H1 (cell line): ENCODE measurements around the gene USH1C. TPM values are rescaled to one million over a fixed set of nuclear protein-coding genes. Genes with fewer than 3 reads are reported as not detected.

ENCODE experiments used
- CTCF ChIA-PET: fragments of 300-600 bp; sonication (Branson Sonifier 250); formaldehyde crosslinking; loops from one replicate; lab custom pipeline; 2021; ENCODE audit not compliant: partially characterized antibody; lab: Charles Lee
- POLR2A ChIA-PET: fragments of 300-600 bp; sonication (Branson Sonifier 250); formaldehyde crosslinking; loops from one replicate; lab custom pipeline; 2021; ENCODE audit warnings: inconsistent platforms; ENCODE audit not compliant: partially characterized antibody; lab: Charles Lee
- DNase-seq, 2 experiments: peaks; one replicate each; pipeline versions ENCODE4 v3.0.0 to v3.0.0-alpha.2; 2010 to 2022; ENCODE audit warnings: low spot score in 2 of 2, low read depth in 1 of 2, mixed read lengths in 1 of 2
- FAIRE-seq: peaks from 2 replicates; lab custom pipeline; 2011; peaks lifted over from hg19 to GRCh38; lab: Jason Lieb, UNC
- H2AFZ ChIP-seq: 2 replicates; pipeline ENCODE4 v1.8.1; 2012; ENCODE audit warnings: low read length, inconsistent platforms
- H2AK5ac ChIP-seq: 2 replicates; pipeline ENCODE4 v1.6.1; 2013; ENCODE audit warnings: low read depth, low read length
- H2BK120ac ChIP-seq: replicated peaks from 2 replicates; pipeline ENCODE3; 2013; ENCODE audit warnings: low read depth, low read length, inconsistent platforms
- H2BK12ac ChIP-seq: 2 replicates; pipeline ENCODE4 v1.6.1; 2013; ENCODE audit warnings: low read depth, low read length
- H2BK15ac ChIP-seq: 2 replicates; pipeline ENCODE4 v1.6.1; 2013; ENCODE audit warnings: low read length
- H2BK20ac ChIP-seq: 2 replicates; pipeline ENCODE4 v1.6.1; 2013; ENCODE audit warnings: low read length
- H2BK5ac ChIP-seq: 2 replicates; pipeline ENCODE4 v1.6.1; 2013; ENCODE audit warnings: low read depth, low read length
- H3K14ac ChIP-seq: 2 replicates; pipeline ENCODE4 v1.6.1; 2013; ENCODE audit warnings: inconsistent platforms; ENCODE audit not compliant: insufficient read length
- H3K18ac ChIP-seq: 2 replicates; pipeline ENCODE4 v1.6.1; 2013; ENCODE audit warnings: low read length; ENCODE audit errors: extremely low read depth
- H3K23ac ChIP-seq: 2 replicates; pipeline ENCODE4 v1.6.1; 2013; ENCODE audit warnings: inconsistent platforms; ENCODE audit not compliant: insufficient read length
- H3K23me2 ChIP-seq: 2 replicates; pipeline ENCODE4 v1.6.1; 2013; ENCODE audit warnings: low read depth, low read length
- H3K27ac ChIP-seq: 2 replicates; pipeline ENCODE4 v1.6.1; 2011; ENCODE audit warnings: low read depth, low read length, inconsistent platforms
- H3K27me3 ChIP-seq, 4 experiments: replicated peaks in 1 of 4; 1 replicate in 1 of 4; 2 replicates in 3 of 4; pipeline versions ENCODE4 v1.6.1 to v1.8.1; 2011 to 2013; ENCODE audit warnings: low read length in 3 of 4, mild to moderate bottlenecking in 3 of 4, inconsistent platforms in 2 of 4, mixed read lengths in 2 of 4, moderate library complexity in 1 of 4; ENCODE audit not compliant: control insufficient read depth in 3 of 4, insufficient read depth in 3 of 4; ENCODE audit errors: extremely low read depth in 1 of 4
- H3K36me3 ChIP-seq, 4 experiments: 2 replicates each; pipeline versions ENCODE4 v1.6.1 to v1.8.1; 2011 to 2013; ENCODE audit warnings: mild to moderate bottlenecking in 4 of 4, low read length in 3 of 4, moderate library complexity in 2 of 4, control low read depth in 1 of 4, inconsistent platforms in 1 of 4; ENCODE audit not compliant: insufficient read depth in 4 of 4, control insufficient read depth in 2 of 4
- H3K4ac ChIP-seq: replicated peaks from 2 replicates; pipeline ENCODE3; 2013; ENCODE audit warnings: low read length, low read depth, mixed read lengths, inconsistent platforms; ENCODE audit not compliant: insufficient read length
- H3K4me1 ChIP-seq, 4 experiments: replicated peaks in 1 of 4; 1 replicate in 1 of 4; 2 replicates in 3 of 4; pipeline versions ENCODE4 v1.6.1 to v1.8.1; 2011 to 2013; ENCODE audit warnings: low read length in 3 of 4, inconsistent platforms in 2 of 4, mixed read lengths in 1 of 4; ENCODE audit not compliant: insufficient read depth in 4 of 4, control insufficient read depth in 3 of 4
- H3K4me2 ChIP-seq, 2 experiments: 2 replicates each; pipeline versions ENCODE4 v1.6.1 to v1.8.1; 2011 to 2013; ENCODE audit warnings: low read depth in 2 of 2, low read length in 2 of 2, control low read depth in 1 of 2, inconsistent platforms in 1 of 2, mild to moderate bottlenecking in 1 of 2; ENCODE audit not compliant: insufficient read depth in 1 of 2
- H3K4me3 ChIP-seq, 4 experiments: fragments of 200-600, 300-600 bp in 1 of 4; sonication (generic), shearing (Covaris generic), sonication (Bioruptor Twin) in 1 of 4; 2 replicates each; pipeline versions ENCODE4 v1.5.1 to v1.8.1; 2011 to 2016; ENCODE audit warnings: low read length in 4 of 4, low read depth in 3 of 4, control low read depth in 2 of 4, inconsistent platforms in 2 of 4, mild to moderate bottlenecking in 2 of 4, mixed read lengths in 1 of 4, moderate library complexity in 1 of 4; ENCODE audit not compliant: insufficient read depth in 2 of 4; ENCODE audit errors: extremely low read depth in 1 of 4
- H3K56ac ChIP-seq: replicated peaks from 2 replicates; pipeline ENCODE3; 2013; ENCODE audit warnings: low read depth, mild to moderate bottlenecking, mixed read lengths, low read length, inconsistent platforms; ENCODE audit not compliant: insufficient read length
- H3K79me1 ChIP-seq: 2 replicates; pipeline ENCODE4 v1.6.1; 2013; ENCODE audit warnings: low read depth, low read length, control low read depth
- H3K79me2 ChIP-seq, 2 experiments: 2 replicates each; pipeline versions ENCODE4 v1.6.1 to v1.8.1; 2012 to 2013; ENCODE audit warnings: low read length in 2 of 2, mild to moderate bottlenecking in 2 of 2, inconsistent platforms in 1 of 2; ENCODE audit not compliant: insufficient read depth in 2 of 2, control insufficient read depth in 1 of 2
- H3K9ac ChIP-seq, 4 experiments: replicated peaks in 1 of 4; 1 replicate in 1 of 4; 2 replicates in 3 of 4; pipeline versions ENCODE4 v1.6.1 to v1.8.1; 2011 to 2013; ENCODE audit warnings: low read depth in 3 of 4, low read length in 3 of 4, control low read depth in 2 of 4, mild to moderate bottlenecking in 2 of 4, moderate library complexity in 2 of 4, inconsistent platforms in 1 of 4; ENCODE audit errors: extremely low read depth in 1 of 4
- H3K9me3 ChIP-seq, 2 experiments: 2 replicates each; pipeline versions ENCODE4 v1.6.1 to v1.8.1; 2012 to 2013; ENCODE audit warnings: mild to moderate bottlenecking in 2 of 2, moderate library complexity in 2 of 2, control low read depth in 1 of 2, inconsistent platforms in 1 of 2, low read depth in 1 of 2, low read length in 1 of 2, mixed read lengths in 1 of 2; ENCODE audit not compliant: insufficient read depth in 2 of 2
- H4K20me1 ChIP-seq, 2 experiments: replicated peaks in 1 of 2; 2 replicates each; pipeline versions ENCODE3 to v1.8.1; 2011 to 2013; ENCODE audit warnings: inconsistent platforms in 2 of 2, low read length in 2 of 2, mild to moderate bottlenecking in 1 of 2; ENCODE audit not compliant: insufficient read depth in 2 of 2, control insufficient read depth in 1 of 2
- H4K5ac ChIP-seq: 2 replicates; pipeline ENCODE4 v1.6.1; 2013; ENCODE audit warnings: low read length, low read depth, mixed read lengths, inconsistent platforms; ENCODE audit not compliant: insufficient read length
- H4K8ac ChIP-seq: 2 replicates; pipeline ENCODE4 v1.8.0; 2013; ENCODE audit warnings: mild to moderate bottlenecking, moderate library complexity, low read length, inconsistent platforms; ENCODE audit not compliant: insufficient read depth; ENCODE audit errors: extremely low read depth
- H4K91ac ChIP-seq: replicated peaks from 2 replicates; pipeline ENCODE3; 2013; ENCODE audit warnings: low read length, mixed read lengths, inconsistent platforms; ENCODE audit not compliant: insufficient read length
- EGR1 ChIP-seq: IDR thresholded peaks from 2 replicates; pipeline ENCODE4 v1.6.1; 2011; ENCODE audit warnings: low read depth, low read length, borderline replicate concordance
- FOSL1 ChIP-seq: IDR thresholded peaks from 2 replicates; pipeline ENCODE4 v1.6.1; 2011; ENCODE audit warnings: mild to moderate bottlenecking, low read depth, low read length, moderate library complexity; ENCODE audit not compliant: insufficient read depth
- KDM1A ChIP-seq: fragments of 200-600, 300-600 bp; sonication (generic); IDR thresholded peaks from 2 replicates; pipeline ENCODE4 v1.7.1; 2016; ENCODE audit warnings: mild to moderate bottlenecking, low read length, borderline replicate concordance
- POU5F1 ChIP-seq: IDR thresholded peaks from 2 replicates; pipeline ENCODE4 v1.6.1; 2011; ENCODE audit warnings: low read depth, mild to moderate bottlenecking, low read length, moderate library complexity
- TBP ChIP-seq: IDR thresholded peaks from 2 replicates; pipeline ENCODE4 v1.6.1; 2011; ENCODE audit warnings: low read depth, low read length, improper control_type of control experiment
- WGBS, 2 experiments: shearing (Covaris generic) in 1 of 2; methylation state at CpG; one replicate each; pipeline versions ENCODE4 v1.1.6 to v1.1.7; 2013 to 2015; ENCODE audit warnings: low lambda C conversion rate in 2 of 2, mixed read lengths in 2 of 2, inconsistent platforms in 1 of 2, low coverage in 1 of 2, missing lambda C conversion rate in 1 of 2; ENCODE audit not compliant: insufficient replicate concordance in 2 of 2, insufficient coverage in 1 of 2, insufficient read length in 1 of 2; ENCODE audit errors: extremely low coverage in 1 of 2, missing lambda C conversion rate in 1 of 2; 5-methylcytosine and 5-hydroxymethylcytosine counted together
- polyA plus RNA-seq, 7 experiments: library from polyadenylated mRNA; depleted of rRNA in 3 of 7; stranded (reverse) in 5 of 7; unstranded in 2 of 7; fragments of >200 nt in 5 of 7; fragments of 200-250 nt in 2 of 7; gene quantifications; 1 replicate in 5 of 7; 2 replicates in 1 of 7; 4 replicates in 1 of 7; pipeline versions ENCODE4 v1.2.1 to v1.2.3, GENCODE V29; 2011 to 2013; ENCODE audit warnings: missing spikeins in 2 of 7, mixed read lengths in 2 of 7
- total RNA-seq: library from RNA; stranded (reverse); fragmentation: NEBNext Ultra II Directional; extraction: Animal tissue kit (Norgen Biotek cat#: 25700); gene quantifications from 2 replicates; pipeline ENCODE4 v1.2.1, GENCODE V29; 2021

Gene USH1C
- total and polyA plus RNA-seq, 2 of the 8 experiments (the other 6 are each of a cell fraction or from before 2014, with no cell fraction given): 1.3 to 1.6 TPM

DNA sequence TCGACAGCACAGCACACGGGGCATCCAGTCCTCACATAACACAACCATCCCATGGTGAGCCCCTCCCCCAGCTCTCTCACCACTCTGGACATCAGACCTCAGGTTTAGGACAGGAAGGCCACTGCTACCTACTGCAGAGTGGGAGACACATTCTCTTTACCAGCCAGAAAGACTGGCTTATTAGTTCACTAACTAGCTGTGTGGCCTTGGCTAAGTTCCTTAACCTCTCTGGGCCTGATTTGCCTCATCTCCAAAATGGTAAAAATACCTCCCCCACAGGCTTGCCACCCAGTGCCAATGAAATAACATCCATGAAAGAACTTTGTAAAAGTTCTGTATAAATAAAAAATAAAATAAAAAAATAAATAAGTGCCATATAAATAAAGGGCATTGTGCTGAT, 32.1 kb downstream of the USH1C start:
- Histone ChIP-seq H3K27ac (no peak overlapping the region), H2BK20ac (no peak overlapping the region), H3K23me2 (no peaks in the 10 kb centered on the region), H3K79me2 (no peaks in the 10 kb centered on the region), H3K9me3 (no peaks in the 10 kb centered on the region), H4K91ac (no peak overlapping the region), H3K9ac (no peak overlapping the region), H3K4me1 (no peaks in the 10 kb centered on the region), H3K4ac (no peak overlapping the region), H2BK5ac (no peak overlapping the region), H2AK5ac (no peak overlapping the region), H3K14ac (no peak overlapping the region), H3K27me3 (no peaks in the 10 kb centered on the region; a peak in 1 of 7 replicates), H3K23ac (no peak overlapping the region), H2BK15ac (no peak overlapping the region), H3K36me3 (no peaks in the 10 kb centered on the region), H3K79me1 (no peaks in the 10 kb centered on the region), H4K5ac (no peak overlapping the region), H2BK120ac (no peak overlapping the region), H3K56ac (no peak overlapping the region), H2AFZ (no peak overlapping the region), H3K4me3 (no peak overlapping the region), H4K20me1 (no peaks in the 10 kb centered on the region), H3K18ac (no peak overlapping the region), H4K8ac (no peak overlapping the region), H3K4me2 (no peak overlapping the region), H2BK12ac (no peak overlapping the region)
- no peak for FAIRE-seq
- TF ChIP-seq POU5F1 (no peak), FOSL1 (no peak), TBP (no peak), EGR1 (no peak), KDM1A (0 out of 2 replicates have a peak, but pooled peaks have one; percentile 55)
- 90% methylated on average over 2 of the region's 2 CpGs; no CpG with 5 or more reads in 1 of the 2 experiments for WGBS, 2 experiments
- ChIA-PET POLR2A (interaction anchor here (0.7 to 1.6 kb wide), 2 partner anchors 9 to 30 kb away, joined by 3 to 5 read pairs; no protein-coding TSS in a partner anchor), CTCF (interaction anchor here (0.8 to 44.8 kb wide), 10 partner anchors 0 to 282 kb away, joined by 3 to 1414 read pairs (median 8); partner anchors contain the start of gene KCNJ11)
- no peak for DNase-seq
